Measurements from ENCODE around the gene GLI3. TPM values are rescaled to one million over a fixed set of nuclear protein-coding genes. Genes with fewer than 3 reads are reported as not detected.

GLI3 gene
- total RNA-seq, 4 donors from 2014 or later, result 3.0 to 9.0 (median 4.2) TPM

DNA sequence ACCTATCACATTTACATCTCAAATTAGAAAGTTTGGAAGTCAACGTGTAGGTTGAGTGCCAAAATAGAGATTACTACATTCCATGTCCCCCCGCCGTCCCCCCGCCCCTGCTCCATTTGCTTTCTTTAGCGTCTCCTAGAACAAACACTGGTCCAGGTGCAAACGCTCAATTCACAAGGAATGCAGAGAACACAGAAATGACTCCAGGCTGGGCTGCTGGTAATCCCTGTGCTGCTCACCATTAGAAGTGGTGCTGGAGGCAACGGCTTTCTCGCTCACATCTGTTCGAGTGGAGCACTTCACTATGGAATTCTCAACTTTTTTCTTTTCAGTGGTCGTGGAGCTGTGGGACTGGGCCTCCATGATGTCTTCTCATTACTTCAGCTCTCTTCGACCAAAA, 14.1 kb downstream of the GLI3 start:
- peaks cover 0 to 11% (median 0%) of the 10 kb centered on the region in 4 donors for H3K27me3 ChIP-seq
- no peaks in the 10 kb centered on the region for H3K9me3 ChIP-seq
- intact Hi-C loops (cut with DNase I), result no loop called here
- no peaks in the 10 kb centered on the region for H3K36me3 ChIP-seq
- H3K27ac ChIP-seq, result peak overlapping the region in 1 of 4 donors; percentile 31
- no peak overlapping the region for H3K4me3 ChIP-seq
- TF ChIP-seq, protein P1, sequence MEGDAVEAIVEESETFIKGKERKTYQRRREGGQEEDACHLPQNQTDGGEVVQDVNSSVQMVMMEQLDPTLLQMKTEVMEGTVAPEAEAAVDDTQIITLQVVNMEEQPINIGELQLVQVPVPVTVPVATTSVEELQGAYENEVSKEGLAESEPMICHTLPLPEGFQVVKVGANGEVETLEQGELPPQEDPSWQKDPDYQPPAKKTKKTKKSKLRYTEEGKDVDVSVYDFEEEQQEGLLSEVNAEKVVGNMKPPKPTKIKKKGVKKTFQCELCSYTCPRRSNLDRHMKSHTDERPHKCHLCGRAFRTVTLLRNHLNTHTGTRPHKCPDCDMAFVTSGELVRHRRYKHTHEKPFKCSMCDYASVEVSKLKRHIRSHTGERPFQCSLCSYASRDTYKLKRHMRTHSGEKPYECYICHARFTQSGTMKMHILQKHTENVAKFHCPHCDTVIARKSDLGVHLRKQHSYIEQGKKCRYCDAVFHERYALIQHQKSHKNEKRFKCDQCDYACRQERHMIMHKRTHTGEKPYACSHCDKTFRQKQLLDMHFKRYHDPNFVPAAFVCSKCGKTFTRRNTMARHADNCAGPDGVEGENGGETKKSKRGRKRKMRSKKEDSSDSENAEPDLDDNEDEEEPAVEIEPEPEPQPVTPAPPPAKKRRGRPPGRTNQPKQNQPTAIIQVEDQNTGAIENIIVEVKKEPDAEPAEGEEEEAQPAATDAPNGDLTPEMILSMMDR (IDR thresholded peaks at IDR 0.05), result no peak
- TF ChIP-seq POLR2A (IDR thresholded peaks at IDR 0.05), result no peak
- peaks cover 4 to 72% (median 22%) of the 10 kb centered on the region in 3 donors for H3K4me1 ChIP-seq
- DNase-seq, result no peak
- 33 to 74% methylated on average over 9 to 10 of the region's 11 CpGs for WGBS, 2 donors

DNA sequence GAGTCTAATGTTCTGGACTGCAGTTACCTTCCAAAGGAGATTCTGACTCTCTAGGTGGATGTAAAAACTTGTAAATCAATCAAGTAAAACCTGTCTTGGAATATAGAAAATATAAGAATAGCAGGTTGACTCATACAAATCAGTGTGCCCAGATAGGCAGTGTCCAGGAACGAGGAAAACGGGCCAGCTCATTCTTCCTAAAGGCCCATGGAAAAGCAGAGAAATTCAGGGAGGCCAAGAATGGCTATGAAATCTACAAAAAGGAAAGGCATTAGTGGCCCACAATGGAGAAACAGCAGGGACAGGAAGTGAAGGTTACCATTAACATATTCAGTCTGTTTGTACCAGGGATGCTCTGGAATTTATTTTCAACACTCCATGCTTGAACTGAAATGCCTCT, 14.9 kb downstream of the GLI3 start:
- peaks cover 4 to 67% (median 22%) of the 10 kb centered on the region in 3 donors for H3K4me1 ChIP-seq
- H3K9me3 ChIP-seq, result no peaks in the 10 kb centered on the region
- 68 to 78% methylated on average over 2 of the region's 2 CpGs for WGBS, 2 donors
- H3K4me3 ChIP-seq, result no peak overlapping the region
- H3K36me3 ChIP-seq, result no peaks in the 10 kb centered on the region
- DNase-seq, result no peak
- intact Hi-C loops (cut with DNase I), result no loop called here
- peaks cover 0 to 6% (median 0%) of the 10 kb centered on the region in 4 donors for H3K27me3 ChIP-seq
- peak overlapping the region in 2 of 4 donors; percentile 12 to 31 for H3K27ac ChIP-seq
- TF ChIP-seq, protein P1 (IDR thresholded peaks at IDR 0.05), result no peak
- no peak for TF ChIP-seq POLR2A (IDR thresholded peaks at IDR 0.05)

DNA sequence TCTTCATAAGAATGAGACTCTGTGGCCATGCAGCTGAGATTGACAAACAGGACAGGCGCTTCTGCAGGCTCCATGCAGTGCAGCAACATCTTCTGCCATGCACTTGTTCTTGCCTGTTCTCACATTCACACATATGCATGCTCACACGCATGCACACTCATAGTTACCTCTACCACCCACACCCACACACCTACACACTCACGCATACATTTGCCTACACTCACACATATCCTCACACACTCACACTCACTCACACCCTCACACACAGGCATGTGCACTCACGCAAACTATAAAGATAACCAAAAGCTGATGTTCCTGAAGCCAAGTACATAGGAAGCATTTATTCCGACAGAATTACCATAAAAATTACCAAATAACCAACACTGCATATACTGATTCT, 15.7 kb downstream of the GLI3 start:
- Histone ChIP-seq H3K4me1 (peaks cover 4 to 64% (median 16%) of the 10 kb centered on the region in 3 donors), H3K9me3 (no peaks in the 10 kb centered on the region), H3K27ac (no peak overlapping the region), H3K36me3 (no peaks in the 10 kb centered on the region), H3K4me3 (no peak overlapping the region), H3K27me3 (no peaks in the 10 kb centered on the region)
- 81 to 91% methylated on average over 5 of the region's 5 CpGs for WGBS, 2 donors
- intact Hi-C loops (cut with DNase I), result no loop called here
- DNase-seq, result no peak
- TF ChIP-seq POLR2A (IDR thresholded peaks at IDR 0.05), result no peak
- TF ChIP-seq, protein P1 (IDR thresholded peaks at IDR 0.05), result no peak

DNA sequence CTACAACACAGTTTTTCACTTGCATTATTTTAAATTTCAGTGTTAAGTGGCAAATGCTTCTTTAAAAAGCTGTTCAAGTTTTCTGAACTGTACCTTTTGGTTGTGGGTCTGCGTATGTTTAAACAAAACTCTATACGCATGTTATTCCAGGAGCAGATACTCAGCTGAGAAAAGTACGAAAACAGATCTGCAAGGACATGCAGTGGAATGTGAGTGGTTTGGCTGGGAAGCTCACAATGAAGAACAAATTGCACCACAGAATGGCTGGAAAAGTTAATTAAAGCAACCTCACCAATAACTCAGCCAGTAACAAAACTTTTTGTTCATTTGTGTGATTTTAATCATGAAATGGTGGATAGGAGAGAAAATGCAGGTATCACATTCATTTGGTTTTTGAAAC, 17.6 kb downstream of the GLI3 start:
- Histone ChIP-seq H3K4me3 (peak overlapping the region in 2 of 4 donors; percentile 2 to 14), H3K27ac (peak overlapping the region in 3 of 4 donors; percentile 9 to 68 (median 61)), H3K9me3 (no peaks in the 10 kb centered on the region), H3K27me3 (no peaks in the 10 kb centered on the region), H3K4me1 (peaks cover 4 to 63% (median 16%) of the 10 kb centered on the region in 3 donors), H3K36me3 (no peaks in the 10 kb centered on the region)
- intact Hi-C loops (cut with DNase I), result no loop called here
- no peak for DNase-seq
- 24 to 36% methylated on average over 3 of the region's 3 CpGs for WGBS, 2 donors
- no peak for TF ChIP-seq POLR2A (IDR thresholded peaks at IDR 0.05)
- TF ChIP-seq, protein P1 (IDR thresholded peaks at IDR 0.05), result no peak

DNA sequence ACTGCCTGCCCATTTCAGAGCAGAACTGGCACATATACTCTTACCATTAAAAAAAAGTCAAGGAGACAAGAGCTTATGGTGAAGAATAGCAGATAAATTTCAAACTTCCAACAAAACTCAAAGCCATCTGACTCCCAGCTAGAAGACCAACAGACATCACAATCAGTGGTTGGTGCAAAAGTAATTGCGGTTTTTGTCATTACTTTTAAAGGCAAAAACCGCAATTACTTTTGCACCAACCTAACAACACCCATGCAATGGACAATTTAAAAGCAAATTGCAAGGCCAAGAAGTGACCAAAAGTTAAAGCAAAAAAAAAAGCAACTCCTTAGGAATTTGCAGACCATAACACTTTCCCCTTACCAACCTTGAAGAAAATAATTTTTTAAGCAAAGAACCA, 18.8 kb downstream of the GLI3 start:
- WGBS, 2 donors, result 61 to 74% methylated on average over 2 of the region's 2 CpGs
- Histone ChIP-seq H3K27me3 (no peaks in the 10 kb centered on the region), H3K4me1 (peaks cover 4 to 61% (median 16%) of the 10 kb centered on the region in 3 donors), H3K36me3 (no peaks in the 10 kb centered on the region), H3K4me3 (no peak overlapping the region), H3K27ac (peak overlapping the region in 2 of 4 donors; percentile 61 to 68), H3K9me3 (no peaks in the 10 kb centered on the region)
- intact Hi-C loops (cut with DNase I), result no loop called here
- DNase-seq, result no peak
- TF ChIP-seq POLR2A (IDR thresholded peaks at IDR 0.05), result no peak
- TF ChIP-seq, protein P1 (IDR thresholded peaks at IDR 0.05), result no peak
